Mammary epithelial cell (primary cell): ENCODE measurements around the gene SUGP1.

Experiments used
- CTCF ChIP-seq, 2 donors: IDR thresholded peaks in 1 of 2; conservative IDR thresholded peaks in 1 of 2; 2 replicates each; pipeline ENCODE4 v1.5.1; 2011 to 2012; ENCODE audit warnings: inconsistent platforms in 2 of 2, low read length in 2 of 2, mild to moderate bottlenecking in 2 of 2, control low read depth in 1 of 2, low read depth in 1 of 2; ENCODE audit not compliant: insufficient read depth in 1 of 2; ENCODE audit errors: extremely low read depth in 1 of 2
- EZH2 ChIP-seq: IDR thresholded peaks from 2 replicates; pipeline ENCODE4 v1.6.1; 2012; ENCODE audit warnings: low read length, inconsistent platforms, borderline replicate concordance

DNA sequence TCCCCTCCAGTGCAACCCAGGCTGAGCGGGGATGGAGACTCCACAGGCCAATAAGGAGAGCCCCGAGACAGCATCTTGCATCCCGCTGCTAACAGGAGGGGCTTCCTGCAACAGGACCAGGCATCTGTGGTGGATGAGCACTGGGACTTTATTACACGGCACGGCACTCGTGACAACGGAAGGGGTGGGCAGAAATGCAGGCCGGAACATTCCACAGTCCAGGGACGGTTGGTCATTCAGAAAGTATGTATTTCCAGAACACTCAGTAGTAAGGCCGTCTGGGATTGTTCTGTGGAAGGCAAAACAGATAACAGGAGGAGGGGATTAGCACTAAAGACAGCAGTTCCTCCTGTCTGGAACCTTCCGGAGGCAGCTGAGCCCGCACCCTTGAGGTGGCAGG lies 43.9 kb downstream of the SUGP1 start:
- TF ChIP-seq EZH2 (no peak), CTCF (conservative IDR thresholded peaks at IDR 0.05 in 1 of 2, IDR thresholded peaks at IDR 0.05 in 1 of 2; ENCODE audit: extremely low read depth in 1 of 2, insufficient read depth in 1 of 2, low read depth in 1 of 2, low read length in 2 of 2) (no peak)
